ENCODE results near the gene TBR1.

Gene TBR1

DNA sequence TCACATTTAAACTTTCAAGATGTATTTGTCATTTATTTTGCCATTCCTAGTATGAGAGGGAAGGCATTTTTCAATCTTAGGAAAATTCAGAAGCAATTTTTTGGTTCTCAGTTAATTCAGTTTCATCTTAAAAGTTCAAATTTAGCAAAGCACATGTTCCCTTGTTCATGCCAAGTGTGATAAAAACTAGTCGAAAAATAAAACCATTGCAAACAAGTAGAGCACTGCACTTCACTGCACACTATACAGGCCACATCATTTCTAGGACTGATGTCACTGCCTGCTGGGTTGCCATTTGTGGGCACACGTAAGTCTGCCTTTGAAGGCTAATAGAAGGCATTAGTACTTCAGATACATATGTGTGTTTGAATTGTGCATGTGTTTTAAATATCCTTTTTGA is 14.3 kb downstream of the TBR1 start:
- DNase-seq = no peak

DNA sequence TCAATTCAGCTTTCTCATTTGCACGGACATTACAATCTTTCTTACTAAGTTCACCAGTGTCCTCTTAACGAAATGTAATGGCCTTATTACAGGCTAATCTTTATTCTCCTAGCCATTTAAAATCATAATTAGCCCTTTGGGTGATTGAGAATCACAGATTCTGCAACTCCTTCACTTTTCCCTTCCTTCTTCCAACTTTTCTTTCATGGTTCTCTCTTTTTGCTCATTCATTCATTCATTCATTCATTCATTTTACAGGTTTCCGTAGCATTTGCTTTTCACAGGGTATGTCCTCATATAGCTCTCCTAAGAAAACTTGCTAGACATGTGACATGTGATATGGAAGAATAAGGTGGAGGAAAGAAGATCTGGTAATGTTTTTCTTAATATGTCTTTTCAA is 16.0 kb downstream of the TBR1 start:
- no peak for DNase-seq

GRCh38 chr2:161434118-161434517 is 18.0 kb downstream of the TBR1 start:
- DNase-seq = no peak

DNA sequence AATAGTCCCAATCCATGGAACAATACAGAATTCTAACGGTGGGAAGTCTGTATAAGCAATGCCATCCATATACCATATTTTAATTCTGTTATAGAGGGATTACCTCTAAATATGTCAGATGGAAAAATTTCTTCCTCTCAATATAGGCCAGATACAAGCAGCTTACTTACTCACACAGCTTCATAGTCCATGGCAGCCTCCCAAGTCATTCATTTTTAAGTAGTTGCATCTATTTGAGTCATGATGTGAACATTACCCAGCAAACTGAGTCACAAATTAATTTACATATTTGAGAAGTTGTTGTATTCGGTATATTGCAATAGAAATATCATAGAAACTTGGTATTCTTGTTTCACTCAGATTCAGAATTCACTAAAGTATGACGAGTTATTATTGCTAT is 20.3 kb downstream of the TBR1 start:
- DNase-seq = no peak

- DNase-seq = no peak
Measured at GRCh38 chr2:161438598-161438997, 22.5 kb downstream of the TBR1 start.

DNA sequence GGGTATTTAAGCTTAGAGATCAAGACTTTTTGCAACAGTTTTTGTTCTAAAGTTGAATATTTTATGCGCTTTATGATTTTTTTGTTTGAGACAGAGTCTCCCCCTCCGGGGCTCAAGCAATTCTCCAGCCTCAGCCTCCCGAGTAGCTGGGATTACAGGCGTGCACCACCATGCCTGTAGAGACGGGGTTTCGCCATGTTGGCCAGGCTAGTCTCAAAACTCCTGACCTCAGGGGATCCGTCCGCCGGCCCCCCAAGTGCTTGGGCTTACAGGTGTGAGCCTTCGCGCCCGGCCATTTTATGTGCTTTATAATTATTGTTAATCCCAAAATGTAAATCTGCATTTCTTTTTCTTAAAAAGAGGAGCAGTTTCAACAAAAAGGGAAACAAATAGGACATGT is 29.0 kb downstream of the TBR1 start:
- no peak for DNase-seq

- DNase-seq = no peak
Measured at GRCh38 chr2:161448431-161448830, 32.3 kb downstream of the TBR1 start.

- DNase-seq = no peak
Measured at GRCh38 chr2:161471631-161472030, 55.5 kb downstream of the TBR1 start.

- no peak for DNase-seq
Measured at GRCh38 chr2:161474920-161475319, 58.8 kb downstream of the TBR1 start.

Measured in CD4-positive, alpha-beta T cell treated with Interleukin-17A for 1 hour (primary cell).